Left ventricle myocardium inferior (tissue), 1 donor: ENCODE data around the gene YARS1. TPM values are rescaled to one million over a fixed set of nuclear protein-coding genes. Genes with fewer than 3 reads are reported as not detected.

Source experiments
- DNase-seq: peaks from one replicate; pipeline ENCODE4 v3.0.0-alpha.2; 2020
- H3K27ac ChIP-seq: fragments of 200-600 bp; replicated peaks from 2 replicates; pipeline ENCODE4 v1.8.0; 2021
- H3K27me3 ChIP-seq: fragments of 200-600 bp; 2 replicates; pipeline ENCODE4 v1.8.0; 2021; ENCODE audit warnings: low read depth
- H3K36me3 ChIP-seq: fragments of 200-600 bp; 2 replicates; pipeline ENCODE4 v1.8.0; 2021
- H3K4me1 ChIP-seq: fragments of 200-600 bp; 2 replicates; pipeline ENCODE4 v1.8.0; 2021
- H3K4me3 ChIP-seq: fragments of 200-600 bp; 2 replicates; pipeline ENCODE4 v1.8.0; 2021; ENCODE audit warnings: mild to moderate bottlenecking, moderate library complexity
- H3K9me3 ChIP-seq: fragments of 200-600 bp; replicated peaks from 2 replicates; pipeline ENCODE4 v1.8.0; 2021
- CTCF ChIP-seq: fragments of 200-600 bp; IDR thresholded peaks from 2 replicates; pipeline ENCODE4 v1.8.0; 2021; ENCODE audit warnings: antibody characterized with exemption, mild to moderate bottlenecking, borderline replicate concordance
- intact Hi-C: fragments of 100-400 bp; cut with micrococcal nuclease; formaldehyde crosslinking; loops from one replicate; pipeline ENCODE4 v1.11.0; 2022
- long read RNA-seq: library from polyadenylated mRNA; unstranded; transcript quantifications from one replicate; pipeline ENCODE4 v2.0.0, GENCODE V29; 2021
- total RNA-seq: library from RNA; stranded (reverse); fragmentation: NEBNext Ultra II Directional; extraction: Animal tissue kit (Norgen Biotek cat#: 25700); gene quantifications from one replicate; pipeline ENCODE4 v1.2.1, GENCODE V29; 2021
- donor health status: DM: no; HTN: yes; CAD: no; lungs with severe emphysema.

The YARS1 gene
- 35.5 TPM for total RNA-seq
- long read RNA-seq, transcript YARS-201 (13 exons, 3,238 nt): major isoform, 16 of 31 reads
- long read RNA-seq, partial matches to known transcripts: 10 of 31 reads
- long read RNA-seq, other reads (novel, unspliced or antisense): 5 of 31 reads

GRCh38 chr1:32817159-32817814, at the start of gene YARS1, which contains the start of gene S100PBP:
Gene YARS1, minus strand, starts transcription at chr1:32817358. Its CDS starts 114 bp downstream, at chr1:32817244.
Gene S100PBP, plus strand, starts transcription at chr1:32817653. Its CDS starts 8,447 bp downstream, at chr1:32826100.
- intact Hi-C loops: no loop called here
- peak within 1 kb of the TSS; percentile 94 for H3K4me3 ChIP-seq
- H3K4me1 ChIP-seq: peaks cover 76% of the 10 kb centered on the region
- no peaks in the 10 kb centered on the region for H3K36me3 ChIP-seq
- H3K27me3 ChIP-seq: no peaks in the 10 kb centered on the region
- DNase-seq: peak; percentile 100
- H3K27ac ChIP-seq: peak within 1 kb of the TSS; percentile 98
- TF ChIP-seq CTCF: peak; percentile 15
- no peaks in the 10 kb centered on the region for H3K9me3 ChIP-seq

- TF ChIP-seq CTCF: no peak
- Histone ChIP-seq H3K4me1 (peaks cover 59% of the 10 kb centered on the region), H3K27me3 (no peaks in the 10 kb centered on the region), H3K4me3 (no peak overlapping the region), H3K9me3 (no peaks in the 10 kb centered on the region), H3K36me3 (peaks cover 29% of the 10 kb centered on the region), H3K27ac (peak overlapping the region; percentile 67)
- DNase-seq: no peak
- intact Hi-C loops: no loop called here
Observed at GRCh38 chr1:32865639-32866405, 48.7 kb upstream of the YARS1 start.

GRCh38 chr1:32864375-32865019, 47.3 kb upstream of the YARS1 start:
- intact Hi-C loops: no loop called here
- Histone ChIP-seq H3K9me3 (no peaks in the 10 kb centered on the region), H3K27me3 (no peaks in the 10 kb centered on the region), H3K27ac (peak overlapping the region; percentile 67), H3K4me1 (peaks cover 52% of the 10 kb centered on the region), H3K36me3 (peaks cover 34% of the 10 kb centered on the region), H3K4me3 (no peak overlapping the region)
- no peak for TF ChIP-seq CTCF
- DNase-seq: no peak

GRCh38 chr1:32863881-32864245, 46.7 kb upstream of the YARS1 start:
- intact Hi-C loops: no loop called here
- no peak for TF ChIP-seq CTCF
- no peak for DNase-seq
- Histone ChIP-seq H3K4me1 (peaks cover 51% of the 10 kb centered on the region), H3K4me3 (no peak overlapping the region), H3K36me3 (peaks cover 40% of the 10 kb centered on the region), H3K27ac (peak overlapping the region; percentile 67), H3K27me3 (no peaks in the 10 kb centered on the region), H3K9me3 (no peaks in the 10 kb centered on the region)

GRCh38 chr1:32863218-32863880, 46.2 kb upstream of the YARS1 start:
- no peak for TF ChIP-seq CTCF
- H3K4me1 ChIP-seq: peaks cover 51% of the 10 kb centered on the region
- H3K36me3 ChIP-seq: peaks cover 41% of the 10 kb centered on the region
- no peaks in the 10 kb centered on the region for H3K27me3 ChIP-seq
- H3K4me3 ChIP-seq: no peak overlapping the region
- intact Hi-C loops: no loop called here
- peak overlapping the region; percentile 67 for H3K27ac ChIP-seq
- no peak for DNase-seq
- no peaks in the 10 kb centered on the region for H3K9me3 ChIP-seq
